GM12878 (cell line): ENCODE measurements around the gene ENGASE. TPM values are rescaled to one million over a fixed set of nuclear protein-coding genes. Genes with fewer than 3 reads are reported as not detected.

Experiments used
- ATAC-seq: fragments of 200-7000 bp; cut with Tn5 transposase; 3 replicates; pipeline ENCODE4 v1.9.1; 2020; ENCODE audit warnings: mild to moderate bottlenecking, moderate library complexity
- BruUV-seq: library from RNA; stranded (reverse); fragments of 400-500 nt; replicated peaks from 2 replicates; lab custom pipeline; 2021; lab: Mats Ljungman, UMichigan
- CTCF ChIA-PET: fragments of 300-600 bp; sonication (Branson Sonifier 250); formaldehyde crosslinking; extraction: SDS; loops from one replicate; lab custom pipeline; 2021; ENCODE audit warnings: inconsistent platforms; lab: Yijun Ruan, JAX
- POLR2A ChIA-PET: fragments of 350-600 bp; formaldehyde crosslinking; extraction: SDS; loops from one replicate; lab custom pipeline; 2021; ENCODE audit warnings: inconsistent platforms; lab: Charles Lee
- RAD21 ChIA-PET: fragments of 300-600 bp; sonication (Branson Sonifier 250); formaldehyde crosslinking; loops from one replicate; lab custom pipeline; 2023; ENCODE audit warnings: antibody characterized with exemption; ENCODE audit not compliant: unreplicated experiment; lab: Charles Lee
- SMC1A ChIA-PET: fragments of 300-600 bp; sonication (Branson Sonifier 250); formaldehyde crosslinking; loops from one replicate; lab custom pipeline; 2023; ENCODE audit not compliant: unreplicated experiment, uncharacterized antibody; lab: Charles Lee
- DNase-seq: peaks from one replicate; pipeline ENCODE4 v3.0.0-alpha.2; 2011; ENCODE audit warnings: low read depth, low spot score
- FAIRE-seq: peaks from 3 replicates; lab custom pipeline; 2011; peaks lifted over from hg19 to GRCh38; lab: Jason Lieb, UNC
- H2AFZ ChIP-seq: 2 replicates; pipeline ENCODE4 v1.6.0; 2011; ENCODE audit warnings: low read depth, low read length, control low read depth; ENCODE audit not compliant: control insufficient read depth
- H3K27ac ChIP-seq: 2 replicates; pipeline ENCODE4 v1.5.1; 2011; ENCODE audit warnings: control low read depth; ENCODE audit not compliant: control insufficient read depth, insufficient read depth
- H3K27me3 ChIP-seq, 2 experiments: replicated peaks in 1 of 2; 2 replicates each; pipeline versions ENCODE4 v1.6.0 to v1.6.1; 2011; ENCODE audit warnings: low read length in 1 of 2; ENCODE audit not compliant: control insufficient read depth in 2 of 2, insufficient read depth in 2 of 2
- H3K36me3 ChIP-seq, 2 experiments: 2 replicates each; pipeline ENCODE4 v1.5.1; 2011; ENCODE audit warnings: low read length in 1 of 2; ENCODE audit not compliant: control insufficient read depth in 2 of 2, insufficient read depth in 2 of 2
- H3K4me1 ChIP-seq: 2 replicates; pipeline ENCODE4 v1.6.1; 2011; ENCODE audit warnings: mild to moderate bottlenecking, low read length, moderate library complexity, mixed read lengths; ENCODE audit not compliant: control insufficient read depth, insufficient read depth
- H3K4me2 ChIP-seq: 2 replicates; pipeline ENCODE4 v1.6.0; 2011; ENCODE audit warnings: control low read depth; ENCODE audit not compliant: control insufficient read depth, insufficient read depth
- H3K4me3 ChIP-seq: fragments of 200-600 bp; sonication (generic); 2 replicates; pipeline ENCODE4 v1.5.1; 2016
- H3K79me2 ChIP-seq: 2 replicates; pipeline ENCODE4 v1.6.0; 2011; ENCODE audit warnings: low read length; ENCODE audit not compliant: control insufficient read depth, insufficient read depth
- H3K9ac ChIP-seq: 2 replicates; pipeline ENCODE4 v1.8.0; 2011; ENCODE audit warnings: low read length, control low read depth, mixed read lengths; ENCODE audit not compliant: control insufficient read depth, insufficient read depth
- H3K9me3 ChIP-seq: replicated peaks from 3 replicates; pipeline ENCODE4 v1.5.1; 2011; ENCODE audit warnings: mild to moderate bottlenecking, low read length; ENCODE audit not compliant: control insufficient read depth, insufficient read depth
- H4K20me1 ChIP-seq: 2 replicates; pipeline ENCODE4 v1.6.0; 2011; ENCODE audit not compliant: control insufficient read depth, insufficient read depth
- CEBPB ChIP-seq, 2 experiments: fragments of 150-350 bp in 1 of 2; IDR thresholded peaks; 2 replicates each; pipeline ENCODE4 v1.6.1; 2012 to 2014; ENCODE audit warnings: low read depth in 2 of 2, low read length in 2 of 2, borderline replicate concordance in 1 of 2, inconsistent platforms in 1 of 2
- CHD4 ChIP-seq: fragments of 200-600 bp; sonication (generic); IDR thresholded peaks from 2 replicates; pipeline ENCODE4 v1.6.1; 2016; ENCODE audit warnings: mild to moderate bottlenecking
- FOXM1 ChIP-seq: IDR thresholded peaks from 2 replicates; pipeline ENCODE4 v1.6.1; 2012; ENCODE audit warnings: low read depth, mild to moderate bottlenecking, inconsistent platforms, low read length, moderate library complexity
- LARP7 ChIP-seq: fragments of 450-650 bp; IDR thresholded peaks from 2 replicates; pipeline ENCODE4 v1.6.1; 2017; ENCODE audit warnings: mild to moderate bottlenecking
- MYC ChIP-seq: IDR thresholded peaks from 2 replicates; pipeline ENCODE4 v1.6.1; 2011; ENCODE audit warnings: mild to moderate bottlenecking, low read length, moderate library complexity, inconsistent platforms; ENCODE audit not compliant: insufficient read depth, insufficient replicate concordance, insufficient read length, severe bottlenecking
- POLR2A ChIP-seq: IDR thresholded peaks from 2 replicates; pipeline ENCODE4 v1.6.1; 2011; ENCODE audit warnings: low read depth, mild to moderate bottlenecking, low read length
- PRDM15 ChIP-seq: fragments of 450-650 bp; formaldehyde crosslinking; IDR thresholded peaks from 2 replicates; pipeline ENCODE4 v1.4.0; 2020; ENCODE audit warnings: mild to moderate bottlenecking, moderate library complexity
- RCOR1 ChIP-seq: conservative IDR thresholded peaks from 2 replicates; pipeline ENCODE4 v1.6.1; 2012; ENCODE audit warnings: low read depth, low read length, improper control_type of control experiment
- WGBS: methylation state at CpG from one replicate; pipeline ENCODE4 v1.1.6; 2016; ENCODE audit warnings: low lambda C conversion rate; ENCODE audit not compliant: insufficient replicate concordance, insufficient coverage; ENCODE audit errors: missing lambda C conversion rate; 5-methylcytosine and 5-hydroxymethylcytosine counted together
- in situ Hi-C: fragments of 300-500 bp; cut with MboI; formaldehyde crosslinking; loops from 9 replicates; pipeline ENCODE4 v1.14.3; 2018; ENCODE audit warnings: mixed read lengths
- intact Hi-C: fragments of 100-400 bp; cut with micrococcal nuclease; formaldehyde crosslinking; loops from one replicate; pipeline ENCODE4 v1.14.2; 2022; ENCODE audit not compliant: unreplicated experiment
- polyA plus RNA-seq, 11 experiments: library from polyadenylated mRNA; depleted of rRNA in 4 of 11; unstranded in 6 of 11; stranded (reverse) in 5 of 11; fragments of >200 nt; fragmentation: Nextera tagmentation in 4 of 11; fragmentation: Illumina TruSeq in 1 of 11; extraction: Ambion mirVana in 4 of 11; extraction: Trizol in 1 of 11; gene quantifications; 1 replicate in 1 of 11; 2 replicates in 10 of 11; pipeline versions ENCODE4 v1.2.1 to v1.2.3, GENCODE V29; 2011 to 2016; ENCODE audit warnings: inconsistent platforms in 2 of 11, missing spikeins in 2 of 11, low read depth in 1 of 11
- total RNA-seq, 4 experiments: library from RNA; depleted of rRNA in 3 of 4; stranded (reverse); fragments of >200 nt in 3 of 4; fragmentation: Illumina TruSeq in 1 of 4; extraction: Trizol in 1 of 4; gene quantifications; 2 replicates each; pipeline versions ENCODE4 v1.2.1 to v1.2.3, GENCODE V29; 2013 to 2021
- TF ChIP-seq, protein P1 (sequence below): fragments of 450-650 bp; IDR thresholded peaks from 2 replicates; pipeline ENCODE4 v1.6.1; 2018; ENCODE audit warnings: borderline replicate concordance, mild to moderate bottlenecking; ENCODE audit not compliant: partially characterized antibody
- TF ChIP-seq, protein P2 (sequence below): fragments of 150-350 bp; IDR thresholded peaks from 2 replicates; pipeline ENCODE4 v1.6.1; 2014; ENCODE audit warnings: mild to moderate bottlenecking, low read depth, low read length
- TF ChIP-seq, protein P3 (sequence below): fragments of 450-650 bp; IDR thresholded peaks from 2 replicates; pipeline ENCODE4 v1.6.1; 2017; ENCODE audit warnings: mild to moderate bottlenecking

ENGASE gene
- total and polyA plus RNA-seq, 10 of the 15 experiments (the other 5 are each of a cell fraction or from before 2014, with no cell fraction given) = 0.18 to 28.9 (median 10.5) TPM

GRCh38 chr17:79091226-79091670 is 16.6 kb downstream of the ENGASE start (continued):
- TF ChIP-seq, protein P1, sequence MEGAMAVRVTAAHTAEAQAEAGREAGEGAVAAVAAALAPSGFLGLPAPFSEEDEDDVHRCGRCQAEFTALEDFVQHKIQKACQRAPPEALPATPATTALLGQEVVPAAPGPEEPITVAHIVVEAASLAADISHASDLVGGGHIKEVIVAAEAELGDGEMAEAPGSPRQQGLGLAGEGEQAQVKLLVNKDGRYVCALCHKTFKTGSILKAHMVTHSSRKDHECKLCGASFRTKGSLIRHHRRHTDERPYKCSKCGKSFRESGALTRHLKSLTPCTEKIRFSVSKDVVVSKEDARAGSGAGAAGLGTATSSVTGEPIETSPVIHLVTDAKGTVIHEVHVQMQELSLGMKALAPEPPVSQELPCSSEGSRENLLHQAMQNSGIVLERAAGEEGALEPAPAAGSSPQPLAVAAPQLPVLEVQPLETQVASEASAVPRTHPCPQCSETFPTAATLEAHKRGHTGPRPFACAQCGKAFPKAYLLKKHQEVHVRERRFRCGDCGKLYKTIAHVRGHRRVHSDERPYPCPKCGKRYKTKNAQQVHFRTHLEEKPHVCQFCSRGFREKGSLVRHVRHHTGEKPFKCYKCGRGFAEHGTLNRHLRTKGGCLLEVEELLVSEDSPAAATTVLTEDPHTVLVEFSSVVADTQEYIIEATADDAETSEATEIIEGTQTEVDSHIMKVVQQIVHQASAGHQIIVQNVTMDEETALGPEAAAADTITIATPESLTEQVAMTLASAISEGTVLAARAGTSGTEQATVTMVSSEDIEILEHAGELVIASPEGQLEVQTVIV = no peak
- no peak for TF ChIP-seq FOXM1
- TF ChIP-seq, protein P2, sequence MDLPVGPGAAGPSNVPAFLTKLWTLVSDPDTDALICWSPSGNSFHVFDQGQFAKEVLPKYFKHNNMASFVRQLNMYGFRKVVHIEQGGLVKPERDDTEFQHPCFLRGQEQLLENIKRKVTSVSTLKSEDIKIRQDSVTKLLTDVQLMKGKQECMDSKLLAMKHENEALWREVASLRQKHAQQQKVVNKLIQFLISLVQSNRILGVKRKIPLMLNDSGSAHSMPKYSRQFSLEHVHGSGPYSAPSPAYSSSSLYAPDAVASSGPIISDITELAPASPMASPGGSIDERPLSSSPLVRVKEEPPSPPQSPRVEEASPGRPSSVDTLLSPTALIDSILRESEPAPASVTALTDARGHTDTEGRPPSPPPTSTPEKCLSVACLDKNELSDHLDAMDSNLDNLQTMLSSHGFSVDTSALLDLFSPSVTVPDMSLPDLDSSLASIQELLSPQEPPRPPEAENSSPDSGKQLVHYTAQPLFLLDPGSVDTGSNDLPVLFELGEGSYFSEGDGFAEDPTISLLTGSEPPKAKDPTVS = no peak

- ChIA-PET POLR2A (no interaction called here), RAD21 (no interaction called here), SMC1A (no interaction called here), CTCF (interaction anchor here (0.6 to 3.4 kb wide), 2 partner anchors 47 to 300 kb away, joined by 3 to 14 read pairs; no protein-coding TSS in a partner anchor)
- Histone ChIP-seq H3K4me1 (no peaks in the 10 kb centered on the region), H3K9ac (no peak overlapping the region), H3K4me2 (no peak overlapping the region), H3K36me3 (no peaks in the 10 kb centered on the region), H3K4me3 (no peak overlapping the region), H3K27ac (no peak overlapping the region), H3K27me3 (no peaks in the 10 kb centered on the region; a peak in 2 of 4 replicates), H3K9me3 (no peaks in the 10 kb centered on the region), H2AFZ (no peak overlapping the region), H4K20me1 (no peaks in the 10 kb centered on the region), H3K79me2 (no peaks in the 10 kb centered on the region)
- FAIRE-seq (no peak), DNase-seq (no peak), ATAC-seq (no peak)
- BruUV-seq = no TSS peak
- in situ Hi-C loops (no loop called here), intact Hi-C loops (no loop called here)
- 26% methylated on average over 3 of the region's 4 CpGs for WGBS
- TF ChIP-seq, protein P3, sequence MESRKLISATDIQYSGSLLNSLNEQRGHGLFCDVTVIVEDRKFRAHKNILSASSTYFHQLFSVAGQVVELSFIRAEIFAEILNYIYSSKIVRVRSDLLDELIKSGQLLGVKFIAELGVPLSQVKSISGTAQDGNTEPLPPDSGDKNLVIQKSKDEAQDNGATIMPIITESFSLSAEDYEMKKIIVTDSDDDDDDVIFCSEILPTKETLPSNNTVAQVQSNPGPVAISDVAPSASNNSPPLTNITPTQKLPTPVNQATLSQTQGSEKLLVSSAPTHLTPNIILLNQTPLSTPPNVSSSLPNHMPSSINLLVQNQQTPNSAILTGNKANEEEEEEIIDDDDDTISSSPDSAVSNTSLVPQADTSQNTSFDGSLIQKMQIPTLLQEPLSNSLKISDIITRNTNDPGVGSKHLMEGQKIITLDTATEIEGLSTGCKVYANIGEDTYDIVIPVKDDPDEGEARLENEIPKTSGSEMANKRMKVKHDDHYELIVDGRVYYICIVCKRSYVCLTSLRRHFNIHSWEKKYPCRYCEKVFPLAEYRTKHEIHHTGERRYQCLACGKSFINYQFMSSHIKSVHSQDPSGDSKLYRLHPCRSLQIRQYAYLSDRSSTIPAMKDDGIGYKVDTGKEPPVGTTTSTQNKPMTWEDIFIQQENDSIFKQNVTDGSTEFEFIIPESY = no peak
- TF ChIP-seq CEBPB (IDR thresholded peaks at IDR 0.05; ENCODE audit: borderline replicate concordance in 1 of 2, low read depth in 2 of 2, low read length in 2 of 2) = no peak
- TF ChIP-seq RCOR1 = no peak
- no peak for TF ChIP-seq LARP7
- no peak for TF ChIP-seq PRDM15 (CRISPR knock-in tag)
- no peak for TF ChIP-seq MYC
- TF ChIP-seq POLR2A = no peak
- TF ChIP-seq CHD4 = no peak
Measured at GRCh38 chr17:79092567-79092966, 17.9 kb downstream of the ENGASE start.
